Lower leg skin (tissue), 3 donors: Measurements from ENCODE around the gene RBMX.

Experiments used
- POLR2A ChIP-seq, 2 donors: fragments of 450-650 bp; IDR thresholded peaks; one replicate each; pipeline ENCODE4 v1.6.1; 2016 to 2017; ENCODE audit warnings: antibody characterized with exemption in 2 of 2, mild to moderate bottlenecking in 1 of 2, moderate library complexity in 1 of 2
- TF ChIP-seq, protein P1 (sequence below), 3 donors: fragments of 450-650 bp; IDR thresholded peaks; one replicate each; pipeline ENCODE4 v1.5.1; 2016; ENCODE audit warnings: antibody characterized with exemption in 3 of 3, mild to moderate bottlenecking in 3 of 3, moderate library complexity in 2 of 3

DNA sequence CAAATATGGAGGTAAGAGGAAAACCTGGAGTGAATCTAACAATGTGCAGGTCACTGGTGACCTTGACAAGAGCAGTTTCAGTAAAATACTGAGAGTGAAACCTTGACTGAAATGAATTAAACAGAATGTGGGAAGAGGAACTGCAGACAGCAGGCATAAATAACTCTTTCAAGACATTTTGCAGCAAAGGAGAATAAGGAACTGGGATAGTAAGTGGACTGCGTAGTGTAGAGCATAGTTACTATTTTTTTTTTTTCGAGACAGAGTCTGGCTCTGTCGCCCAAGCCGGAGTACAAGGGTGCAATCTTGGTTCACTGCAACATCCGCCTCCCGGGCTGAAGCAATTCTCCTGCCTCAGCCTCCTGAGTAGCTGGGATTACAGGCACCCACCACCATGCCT, 24.0 kb downstream of the RBMX start:
- TF ChIP-seq, protein P1, sequence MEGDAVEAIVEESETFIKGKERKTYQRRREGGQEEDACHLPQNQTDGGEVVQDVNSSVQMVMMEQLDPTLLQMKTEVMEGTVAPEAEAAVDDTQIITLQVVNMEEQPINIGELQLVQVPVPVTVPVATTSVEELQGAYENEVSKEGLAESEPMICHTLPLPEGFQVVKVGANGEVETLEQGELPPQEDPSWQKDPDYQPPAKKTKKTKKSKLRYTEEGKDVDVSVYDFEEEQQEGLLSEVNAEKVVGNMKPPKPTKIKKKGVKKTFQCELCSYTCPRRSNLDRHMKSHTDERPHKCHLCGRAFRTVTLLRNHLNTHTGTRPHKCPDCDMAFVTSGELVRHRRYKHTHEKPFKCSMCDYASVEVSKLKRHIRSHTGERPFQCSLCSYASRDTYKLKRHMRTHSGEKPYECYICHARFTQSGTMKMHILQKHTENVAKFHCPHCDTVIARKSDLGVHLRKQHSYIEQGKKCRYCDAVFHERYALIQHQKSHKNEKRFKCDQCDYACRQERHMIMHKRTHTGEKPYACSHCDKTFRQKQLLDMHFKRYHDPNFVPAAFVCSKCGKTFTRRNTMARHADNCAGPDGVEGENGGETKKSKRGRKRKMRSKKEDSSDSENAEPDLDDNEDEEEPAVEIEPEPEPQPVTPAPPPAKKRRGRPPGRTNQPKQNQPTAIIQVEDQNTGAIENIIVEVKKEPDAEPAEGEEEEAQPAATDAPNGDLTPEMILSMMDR (IDR thresholded peaks at IDR 0.05): no peak
- TF ChIP-seq POLR2A (IDR thresholded peaks at IDR 0.05): no peak
